GM12874 (cell line): ENCODE results near the gene TFCP2.

Experiments
- CTCF ChIP-seq: IDR thresholded peaks from 2 replicates; pipeline ENCODE4 v1.5.1; 2011; ENCODE audit warnings: low read depth, mild to moderate bottlenecking, control low read depth, low read length, moderate library complexity; ENCODE audit not compliant: insufficient read depth

Gene TFCP2

GRCh38 chr12:51216642-51217041, 43.7 kb upstream of the TFCP2 start:
- TF ChIP-seq CTCF, result no peak

GRCh38 chr12:51214895-51215294, 42.0 kb upstream of the TFCP2 start:
- no peak for TF ChIP-seq CTCF

GRCh38 chr12:51210690-51211395, 37.9 kb upstream of the TFCP2 start:
- TF ChIP-seq CTCF, result no peak

GRCh38 chr12:51209259-51209658, 36.3 kb upstream of the TFCP2 start:
- TF ChIP-seq CTCF, result no peak

- TF ChIP-seq CTCF, result no peak
Measured at GRCh38 chr12:51208016-51208660, 35.2 kb upstream of the TFCP2 start.

GRCh38 chr12:51205350-51205749, 32.4 kb upstream of the TFCP2 start:
- no peak for TF ChIP-seq CTCF

- no peak for TF ChIP-seq CTCF
Measured at GRCh38 chr12:51202718-51203117, 29.8 kb upstream of the TFCP2 start.
